Stimulated activated CD4-positive, alpha-beta T cell treated with anti-CD3 and anti-CD28 coated beads, Interleukin-4, amount 100 ng/mL, for 48 hours (primary cell): ENCODE data around the gene D2HGDH.
"Not testable (repeated sequence)": the region's sequence is repeated elsewhere in the genome, so short reads cannot be mapped to it uniquely, and the experiment has no call there.

Experiments used
- DNase-seq, 2 donors: peaks; one replicate each; pipeline ENCODE4 v3.0.0-alpha.2; 2020; ENCODE audit warnings: low read depth in 2 of 2

Gene D2HGDH

GRCh38 chr2:241768850-241769249 is 34.4 kb downstream of the D2HGDH start:
- DNase-seq, result no peak

- no peak for DNase-seq
Observed at GRCh38 chr2:241769819-241770184, 35.4 kb downstream of the D2HGDH start.

- DNase-seq, result no peak
Observed at GRCh38 chr2:241770185-241770935, 35.9 kb downstream of the D2HGDH start.

GRCh38 chr2:241770936-241771285 is 36.5 kb downstream of the D2HGDH start:
- DNase-seq, result no peak

GRCh38 chr2:241771286-241772062 is 37.0 kb downstream of the D2HGDH start:
- no peak for DNase-seq

- DNase-seq, result no peak
Observed at GRCh38 chr2:241772063-241772499, 37.7 kb downstream of the D2HGDH start.

GRCh38 chr2:241773511-241774418 is 39.3 kb downstream of the D2HGDH start:
- no peak for DNase-seq

- DNase-seq, result no peak
Observed at GRCh38 chr2:241774419-241775222, 40.2 kb downstream of the D2HGDH start.

GRCh38 chr2:241775223-241776177 is 41.1 kb downstream of the D2HGDH start:
- no peak for DNase-seq

GRCh38 chr2:241776336-241777169 is 42.1 kb downstream of the D2HGDH start, which contains the start of gene GAL3ST2:
Gene GAL3ST2, plus strand, starts transcription at chr2:241776822. Its CDS starts 134 bp downstream, at chr2:241776956.
- DNase-seq, result no peak

- no peak for DNase-seq
Observed at GRCh38 chr2:241777170-241777685, 42.8 kb downstream of the D2HGDH start.

GRCh38 chr2:241777686-241778627 is 43.5 kb downstream of the D2HGDH start:
- no peak for DNase-seq

GRCh38 chr2:241780939-241781569 is 46.6 kb downstream of the D2HGDH start:
- DNase-seq, result no peak

- not testable (repeated sequence) for DNase-seq
Observed at GRCh38 chr2:241782053-241782452, 47.6 kb downstream of the D2HGDH start.

- no peak for DNase-seq
Observed at GRCh38 chr2:241788135-241788534, 53.7 kb downstream of the D2HGDH start.

- DNase-seq, result peak in 1 of 2 donors; percentile 46
Observed at GRCh38 chr2:241788572-241788971, 54.1 kb downstream of the D2HGDH start.

GRCh38 chr2:241791385-241791784 is 57.0 kb downstream of the D2HGDH start:
- DNase-seq, result not testable (repeated sequence)
